HG03469 (cell line): ENCODE measurements around the gene UGT2B11.
"Not testable (repeated sequence)": the region's sequence is repeated elsewhere in the genome, so short reads cannot be mapped to it uniquely, and the experiment has no call there.

Source experiments
- ATAC-seq: cut with Tn5 transposase; IDR thresholded peaks from one replicate; pipeline ENCODE4 v1.9.1; 2021; ENCODE audit warnings: mild to moderate bottlenecking, moderate library complexity, moderate number of reproducible peaks; ENCODE audit not compliant: unreplicated experiment

The UGT2B11 gene

DNA sequence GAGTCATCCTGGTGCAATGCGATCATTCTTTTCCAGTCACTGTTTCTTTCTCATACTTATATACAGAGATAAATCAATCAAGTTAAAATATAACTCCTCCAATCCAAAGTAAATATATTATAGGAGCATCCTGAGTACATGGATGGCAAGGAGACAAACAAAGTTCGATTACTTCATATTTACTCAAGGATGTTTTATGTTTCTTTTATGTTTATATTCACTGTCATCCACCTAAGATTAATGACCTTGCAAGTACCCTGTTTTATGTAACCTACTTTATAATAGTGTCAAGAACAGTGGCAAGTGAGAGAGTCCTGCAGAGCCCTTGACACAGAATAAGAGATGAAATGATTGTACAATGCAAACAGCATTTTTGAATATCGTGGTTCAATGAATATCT, at the start of gene UGT2B11:
Gene UGT2B11 (minus strand): TSS at position 33 of the 400 bp plus-strand sequence. CDS start 26 bp downstream, at position 7.
- ATAC-seq, result no peak

- not testable (repeated sequence) for ATAC-seq
Observed at GRCh38 chr4:69253147-69253772, 38.7 kb upstream of the UGT2B11 start.

- not testable (repeated sequence) for ATAC-seq
Observed at GRCh38 chr4:69250884-69251283, 36.3 kb upstream of the UGT2B11 start.

- ATAC-seq, result not testable (repeated sequence)
Observed at GRCh38 chr4:69242562-69243240, 28.2 kb upstream of the UGT2B11 start.

- ATAC-seq, result not testable (repeated sequence)
Observed at GRCh38 chr4:69241746-69242145, 27.2 kb upstream of the UGT2B11 start.

- ATAC-seq, result not testable (repeated sequence)
Observed at GRCh38 chr4:69240787-69241186, 26.2 kb upstream of the UGT2B11 start.

DNA sequence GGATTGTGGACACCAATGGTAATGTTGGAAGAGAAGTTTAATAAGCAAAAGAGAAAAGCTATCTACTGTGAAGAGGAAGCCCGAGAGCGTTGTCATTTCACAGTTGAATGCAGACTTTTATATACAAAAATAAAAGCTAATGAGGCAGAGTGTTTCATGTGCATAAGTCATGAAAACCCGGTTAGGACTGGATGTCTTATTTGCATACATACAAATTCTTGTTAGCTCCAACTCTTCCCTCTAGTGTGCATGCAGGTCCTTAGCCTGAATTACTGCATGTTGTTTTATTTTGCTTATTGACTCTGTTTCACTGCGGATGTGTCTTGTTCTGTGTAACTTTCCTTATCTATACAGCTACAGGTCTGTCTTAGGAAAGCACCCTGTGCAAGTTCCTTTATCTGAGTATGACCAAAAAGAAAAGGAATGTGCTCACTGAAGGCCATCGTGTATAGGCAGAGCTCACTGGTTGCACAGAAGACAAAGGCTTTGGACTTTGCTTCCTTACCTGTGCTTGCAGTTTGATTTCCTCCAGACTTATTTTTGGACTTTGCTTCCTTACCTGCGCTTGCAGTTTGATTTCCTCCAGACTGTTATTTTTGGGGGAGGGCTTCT, 25.1 kb upstream of the UGT2B11 start:
- ATAC-seq, result no peak

DNA sequence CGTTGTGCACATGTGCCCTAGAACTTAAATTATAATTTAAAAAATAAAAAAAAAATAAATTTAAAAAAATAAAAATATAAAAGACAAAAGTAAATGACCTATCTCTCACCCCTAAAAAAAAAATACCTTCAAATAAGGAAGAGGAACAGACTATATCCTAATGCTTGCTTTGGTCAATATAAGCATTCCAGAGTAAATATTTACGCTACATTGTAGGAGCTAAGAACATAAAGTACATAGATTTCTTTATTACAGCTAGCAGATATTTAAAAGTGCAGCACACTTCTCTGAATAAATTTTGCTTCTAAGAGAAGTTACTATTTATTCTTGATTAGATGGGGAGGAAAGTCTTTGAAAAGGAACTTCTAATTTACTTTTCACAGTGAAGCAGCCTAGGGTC, 24.5 kb upstream of the UGT2B11 start:
- no peak for ATAC-seq

GRCh38 chr4:69224891-69225290, 10.3 kb upstream of the UGT2B11 start:
- no peak for ATAC-seq

DNA sequence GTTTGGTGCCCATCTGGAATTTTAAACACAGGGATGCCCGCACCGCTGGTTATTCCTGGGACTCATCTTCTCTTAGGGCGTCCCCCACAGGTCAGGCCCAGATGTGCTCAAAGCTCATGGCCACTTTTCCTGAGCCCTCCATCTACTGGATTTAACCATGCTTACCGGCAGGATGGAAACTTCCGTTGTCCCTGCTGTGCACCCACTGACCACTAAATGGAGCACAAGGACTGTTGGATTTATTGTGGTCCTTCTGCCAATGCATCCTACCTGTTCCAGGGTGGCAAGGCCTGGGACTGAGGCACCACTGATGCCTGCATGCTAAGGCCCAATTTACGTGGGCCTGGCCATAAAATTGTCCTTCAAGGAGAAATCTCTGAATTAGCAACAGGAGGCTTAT, 8.7 kb upstream of the UGT2B11 start:
- not testable (repeated sequence) for ATAC-seq

- ATAC-seq, result not testable (repeated sequence)
Observed at GRCh38 chr4:69218491-69218890, 3.9 kb upstream of the UGT2B11 start.

- ATAC-seq, result no peak
Observed at GRCh38 chr4:69210911-69211310, 3.6 kb downstream of the UGT2B11 start.

DNA sequence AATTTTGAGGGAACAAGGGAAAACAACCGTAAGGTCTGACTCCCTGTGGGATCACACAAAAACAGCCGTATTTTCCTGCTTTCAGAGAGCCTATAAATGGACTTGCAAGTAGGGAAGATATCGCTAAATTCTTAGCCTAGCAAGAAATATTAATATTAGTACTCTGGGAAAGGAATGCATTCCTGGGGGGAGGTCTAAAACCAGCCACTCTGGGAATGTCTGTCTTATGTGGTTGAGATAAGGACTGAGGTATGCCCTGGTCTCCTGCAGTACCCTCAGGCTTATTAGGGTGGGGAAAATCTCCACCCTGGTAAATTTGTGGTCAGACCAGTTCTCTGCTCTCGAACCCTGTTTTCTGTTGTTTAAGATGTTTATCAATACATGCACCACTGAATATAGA, 16.0 kb downstream of the UGT2B11 start:
- not testable (repeated sequence) for ATAC-seq

DNA sequence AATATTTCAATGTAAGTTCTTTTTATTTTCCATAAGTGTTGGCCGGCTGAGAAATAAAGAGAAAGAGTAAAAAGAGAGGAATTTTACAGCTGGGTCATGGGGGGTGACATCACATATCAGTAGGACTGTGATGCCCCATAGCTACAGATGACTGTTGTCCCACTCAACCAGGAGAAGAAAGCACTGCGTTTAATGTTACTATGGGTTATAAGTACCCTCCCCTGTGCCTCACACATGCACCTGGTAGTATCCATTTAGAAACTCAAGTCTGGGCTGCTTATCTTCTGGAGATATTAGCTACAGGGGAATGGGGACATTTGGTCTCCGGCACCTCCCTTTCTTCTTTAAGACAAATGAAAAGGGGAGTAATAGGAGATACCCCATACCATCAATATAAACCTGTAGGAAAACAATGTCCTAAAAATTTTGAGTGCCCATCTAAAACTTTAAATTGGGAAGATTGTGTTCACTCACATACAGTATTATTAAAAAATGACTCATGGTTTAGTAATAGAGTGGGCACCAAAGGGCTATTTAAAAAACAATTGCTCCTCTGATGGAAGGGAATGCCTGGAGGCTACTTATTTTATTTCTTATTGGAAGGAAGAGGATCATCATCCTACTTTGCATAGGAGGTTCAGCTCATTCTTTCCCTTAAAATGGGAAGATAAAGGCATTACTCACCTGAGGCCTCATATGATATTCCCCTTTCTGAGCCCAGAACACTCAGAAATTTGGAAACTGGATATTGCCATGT, 18.2 kb downstream of the UGT2B11 start:
- no peak for ATAC-seq

GRCh38 chr4:69194166-69194565, 20.4 kb downstream of the UGT2B11 start:
- no peak for ATAC-seq

GRCh38 chr4:69191905-69192304, 22.6 kb downstream of the UGT2B11 start:
- not testable (repeated sequence) for ATAC-seq

DNA sequence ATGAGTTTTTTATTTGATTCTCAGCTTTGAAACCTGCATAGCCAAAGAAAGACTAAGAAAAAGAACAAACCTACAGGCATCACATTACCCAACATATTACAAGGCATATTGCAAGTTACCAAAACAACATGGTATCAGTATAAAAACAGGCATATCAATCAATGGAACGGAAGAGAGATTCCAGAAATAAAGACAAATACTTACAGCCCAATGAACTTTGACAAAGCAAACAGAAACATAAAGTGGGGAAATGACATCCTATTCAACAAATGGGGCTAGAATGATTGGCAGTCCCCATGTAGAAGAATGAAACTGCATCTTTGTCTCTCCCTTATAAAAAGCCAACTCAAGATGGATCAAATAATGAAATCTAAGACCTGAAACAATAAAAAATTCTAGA, 23.9 kb downstream of the UGT2B11 start:
- ATAC-seq, result not testable (repeated sequence)

DNA sequence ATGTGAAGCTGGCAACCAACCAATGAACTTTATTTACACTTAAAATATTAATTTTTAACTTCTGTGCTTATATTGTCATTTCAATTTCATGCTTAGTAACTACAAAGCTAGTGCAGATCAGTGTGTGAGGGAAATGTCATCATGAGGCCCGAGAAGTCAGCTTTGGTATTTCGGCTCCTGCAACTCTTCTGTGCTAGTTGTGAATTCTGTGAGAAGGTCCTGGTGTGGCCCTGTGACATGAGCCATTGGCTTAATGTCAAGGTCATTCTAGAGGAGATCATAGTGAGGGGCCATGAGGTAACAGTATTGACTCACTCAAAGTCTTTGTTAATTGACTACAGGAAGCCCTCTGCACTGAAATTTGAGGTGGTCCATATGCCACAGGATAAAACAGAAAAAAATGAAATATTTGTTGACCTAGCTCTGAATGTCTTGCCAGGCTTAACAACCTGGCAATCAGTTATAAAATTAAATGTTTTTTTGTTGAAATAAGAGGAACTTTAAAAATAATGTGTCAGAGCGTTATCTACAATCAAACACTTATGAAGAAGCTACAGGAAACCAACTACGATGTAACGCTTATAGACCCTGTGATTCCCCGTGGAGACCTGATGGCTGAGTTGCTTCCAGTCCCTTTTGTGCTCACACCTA, 32.9 kb downstream of the UGT2B11 start:
- not testable (repeated sequence) for ATAC-seq

DNA sequence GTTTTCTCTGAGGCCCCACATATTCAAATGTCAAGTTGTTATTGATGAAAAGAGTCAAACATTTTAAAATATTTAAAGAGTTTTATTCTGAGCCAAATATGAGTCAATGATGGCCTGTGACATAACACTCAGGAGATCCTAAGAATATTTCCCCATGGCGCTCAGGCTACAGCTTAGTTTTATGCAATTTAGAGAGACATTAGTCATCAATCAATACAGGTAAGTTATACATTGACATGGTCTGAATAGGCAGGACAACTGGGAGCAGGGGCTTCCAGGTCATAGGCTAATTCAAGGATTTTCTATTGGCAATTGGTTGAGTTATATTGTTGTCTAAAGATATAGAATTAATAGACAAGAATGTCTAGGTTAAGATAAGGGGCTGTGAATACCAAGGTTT, 34.7 kb downstream of the UGT2B11 start:
- not testable (repeated sequence) for ATAC-seq

DNA sequence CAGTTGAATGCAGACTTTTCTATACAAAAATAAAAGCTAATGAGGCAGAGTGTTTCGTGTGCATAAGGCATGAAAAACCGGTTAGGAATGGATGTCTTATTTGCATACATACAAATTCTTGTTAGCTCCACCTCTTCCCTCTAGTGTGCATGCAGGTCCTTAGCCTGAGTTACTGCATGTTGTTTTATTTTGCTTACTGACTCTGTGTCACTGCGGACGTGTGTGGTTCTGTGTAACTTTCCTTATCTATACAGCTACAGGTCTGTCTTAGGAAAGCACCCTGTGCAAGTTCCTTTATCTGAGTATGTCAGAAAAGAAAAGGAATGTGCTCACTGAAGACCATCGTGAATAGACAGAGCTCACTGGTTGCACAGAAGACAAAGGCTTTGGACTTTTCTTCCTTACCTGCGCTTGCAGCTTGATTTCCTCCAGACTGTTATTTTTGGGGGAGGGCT, 35.8 kb downstream of the UGT2B11 start:
- not testable (repeated sequence) for ATAC-seq
